Stimulated activated CD4-positive, alpha-beta T cell treated with anti-CD3 and anti-CD28 coated beads, Interleukin-12 subunit alpha, Interleukin-12 subunit beta, amount 100 ng/mL, for 4 hours (primary cell): ENCODE results near the gene KRT83.

Experiments used
- DNase-seq: peaks from one replicate; pipeline ENCODE4 v3.0.0-alpha.2; 2020

The KRT83 gene

GRCh38 chr12:52320784-52321400 is at the start of gene KRT83:
TSS of gene KRT83 (minus strand) at chr12:52321398. CDS start at chr12:52321335, 63 bp downstream.
- no peak for DNase-seq

GRCh38 chr12:52369809-52370208 is 48.6 kb upstream of the KRT83 start:
- no peak for DNase-seq

GRCh38 chr12:52369211-52369610 is 48.0 kb upstream of the KRT83 start:
- no peak for DNase-seq

GRCh38 chr12:52368508-52368907 is 47.3 kb upstream of the KRT83 start:
- no peak for DNase-seq

GRCh38 chr12:52367876-52368275 is 46.7 kb upstream of the KRT83 start:
- DNase-seq: no peak

GRCh38 chr12:52366738-52367485 is 45.7 kb upstream of the KRT83 start, which contains the start of gene KRT85:
TSS of gene KRT85 (minus strand) at chr12:52367481. CDS start at chr12:52367405, 76 bp downstream.
- no peak for DNase-seq

- DNase-seq: no peak
Observed at GRCh38 chr12:52364901-52365489, 43.8 kb upstream of the KRT83 start.

- DNase-seq: no peak
Observed at GRCh38 chr12:52364061-52364460, 42.9 kb upstream of the KRT83 start.

GRCh38 chr12:52363111-52363679 is 42.0 kb upstream of the KRT83 start:
- DNase-seq: no peak

- no peak for DNase-seq
Observed at GRCh38 chr12:52362118-52362726, 41.0 kb upstream of the KRT83 start.

- DNase-seq: no peak
Observed at GRCh38 chr12:52361553-52361952, 40.4 kb upstream of the KRT83 start.

GRCh38 chr12:52360663-52361271 is 39.6 kb upstream of the KRT83 start:
- DNase-seq: no peak

- no peak for DNase-seq
Observed at GRCh38 chr12:52360106-52360662, 39.0 kb upstream of the KRT83 start.

GRCh38 chr12:52359621-52360061 is 38.4 kb upstream of the KRT83 start:
- DNase-seq: no peak

- DNase-seq: no peak
Observed at GRCh38 chr12:52358575-52359350, 37.6 kb upstream of the KRT83 start.

- DNase-seq: no peak
Observed at GRCh38 chr12:52356762-52357580, 35.8 kb upstream of the KRT83 start.

GRCh38 chr12:52356031-52356761 is 35.0 kb upstream of the KRT83 start:
- DNase-seq: no peak

GRCh38 chr12:52355176-52355575 is 34.0 kb upstream of the KRT83 start:
- DNase-seq: no peak

- no peak for DNase-seq
Observed at GRCh38 chr12:52354200-52354599, 33.0 kb upstream of the KRT83 start.

- DNase-seq: no peak
Observed at GRCh38 chr12:52353766-52354165, 32.6 kb upstream of the KRT83 start.
